GM12892 (cell line): Measurements from ENCODE around the gene PFDN1.

ENCODE experiments used
- POLR2A ChIP-seq: IDR thresholded peaks from 2 replicates; pipeline ENCODE4 v1.6.1; 2011; ENCODE audit warnings: low read depth, low read length, control low read depth
- POLR2AphosphoS5 ChIP-seq: IDR thresholded peaks from 2 replicates; pipeline ENCODE4 v1.6.1; 2011; ENCODE audit warnings: low read depth, low read length, control low read depth
- TAF1 ChIP-seq: IDR thresholded peaks from 2 replicates; pipeline ENCODE4 v1.6.1; 2011; ENCODE audit warnings: low read depth, mild to moderate bottlenecking, control low read depth, low read length, borderline replicate concordance

GRCh38 chr5:140351609-140352334, 48.9 kb upstream of the PFDN1 start:
- TF ChIP-seq TAF1 (no peak), POLR2A (no peak), POLR2AphosphoS5 (no peak)
